Heart right ventricle (tissue), 16 donors: ENCODE data around the gene OR52L1. TPM values are rescaled to one million over a fixed set of nuclear protein-coding genes. Genes with fewer than 3 reads are reported as not detected.

Source experiments
- ATAC-seq, 8 donors: fragments of 200-7000 bp; cut with Tn5 transposase; one replicate each; pipeline ENCODE4 v1.9.1; 2020; ENCODE audit warnings: mild to moderate bottlenecking in 8 of 8, moderate library complexity in 8 of 8, moderate number of reproducible peaks in 1 of 8
- DNase-seq, 2 donors: peaks; one replicate each; pipeline ENCODE4 v3.0.0-alpha.2; 2020
- H3K27ac ChIP-seq, 10 donors: fragments of 200-600 bp; sonication (generic) in 2 of 10; one replicate each; pipeline versions ENCODE4 v1.5.0 to v1.8.0; 2020 to 2022; ENCODE audit warnings: mild to moderate bottlenecking in 3 of 10
- H3K27me3 ChIP-seq, 7 donors: fragments of 200-600 bp; one replicate each; pipeline ENCODE4 v1.8.0; 2021 to 2022; ENCODE audit warnings: mild to moderate bottlenecking in 2 of 7
- H3K36me3 ChIP-seq, 9 donors: fragments of 200-600 bp; sonication (generic) in 1 of 9; one replicate each; pipeline versions ENCODE4 v1.5.0 to v1.8.0; 2020 to 2022; ENCODE audit warnings: mild to moderate bottlenecking in 2 of 9
- H3K4me1 ChIP-seq, 9 donors: fragments of 200-600 bp; sonication (generic) in 1 of 9; one replicate each; pipeline versions ENCODE4 v1.5.0 to v1.8.0; 2020 to 2022; ENCODE audit warnings: mild to moderate bottlenecking in 4 of 9
- H3K4me3 ChIP-seq, 10 donors: fragments of 200-600 bp; sonication (generic) in 2 of 10; one replicate each; pipeline versions ENCODE4 v1.5.0 to v1.8.0; 2020 to 2022; ENCODE audit warnings: mild to moderate bottlenecking in 7 of 10, moderate library complexity in 2 of 10
- H3K9me3 ChIP-seq, 11 donors: fragments of 200-600 bp in 10 of 11; sonication (generic) in 2 of 11; one replicate each; pipeline versions ENCODE4 v1.5.0 to v1.8.0; 2013 to 2022; ENCODE audit warnings: mild to moderate bottlenecking in 2 of 11, control low read depth in 1 of 11, moderate library complexity in 1 of 11
- CTCF ChIP-seq, 9 donors: fragments of 200-600 bp; sonication (generic) in 2 of 9; IDR thresholded peaks; one replicate each; pipeline versions ENCODE4 v1.5.0 to v1.8.0; 2021 to 2022; ENCODE audit warnings: antibody characterized with exemption in 9 of 9, mild to moderate bottlenecking in 5 of 9, moderate library complexity in 1 of 9
- WGBS, 2 donors: extraction: QIAGEN DNeasy Blood & Tissue Kit; methylation state at CpG; one replicate each; pipeline ENCODE4 v1.1.7; 2013; ENCODE audit warnings: inconsistent platforms in 1 of 2; 5-methylcytosine and 5-hydroxymethylcytosine counted together
- intact Hi-C, 10 donors: fragments of 100-400 bp; cut with DNase I; formaldehyde crosslinking; loops; one replicate each; pipeline versions ENCODE4 v1.11.1 to v1.14.2; 2022
- polyA plus RNA-seq, 2 donors: library from polyadenylated mRNA; stranded (reverse); fragments of 200-250 nt; gene quantifications; one replicate each; pipeline ENCODE4 v1.2.3, GENCODE V29; 2013
- total RNA-seq, 10 donors: library from RNA; stranded (reverse); fragmentation: NEBNext Ultra II Directional in 3 of 10; extraction: Animal tissue kit (Norgen Biotek cat#: 25700) in 3 of 10; gene quantifications; one replicate each; pipeline versions ENCODE4 v1.2.1 to v1.2.4, GENCODE V29; 2021 to 2023
- donor health status: Arrhythmogenic right ventricular cardiomyopathy.
- donor health status: ischemic (EF 13 %, LVEDD 7.1; RV severe dilation, severe dysfunction).
- donor health status: healthy with polysubstance abuse.
- donor health status: DM: no; HTN: yes; CAD: no.
- donor health status: DM: no; HTN: no; CAD: no.
- donor health status: ischemic (EF 25% LVEDD 6.9; RV normal size, moderate dysfunction).
- donor health status: ischemic (EF 25% LVEDD 5.7; RV mildly dilated, moderate dysfunction).
- donor health status: healthy.
- donor health status: DM: yes; HTN: yes; CAD: no.
- donor health status: Ischemic cardiomyopathy.
- donor health status: ischemic (EF 35%, LVEDD 5.7; RV mildly dilated, moderate dysfunction).
- donor health status: nonischemic (EF 11% LVEDD 7.7; RV severe dilation, severe dysfunction).
- donor health status: DM: yes; HTN: yes; CAD: no.
- donor health status: PGD.
- donor health status: ischemic (EF 29% LVEDD 5.4; RV normal size, mild dysfunction).
- donor health status: nonischemic (EF 23%, LVEDD 6.1; RV moderate dilation, normal function).

The OR52L1 gene
- total and polyA plus RNA-seq, 12 donors, result not detected

GRCh38 chr11:6022956-6023355 lies 36.2 kb upstream of the OR52L1 start:
- WGBS, 2 donors, result 1% methylated on average over 4 of the region's 4 CpGs
- ATAC-seq (peak in 7 of 8 donors; percentile 65 to 83 (median 73)), DNase-seq (peak in 1 of 2 donors; percentile 51)

GRCh38 chr11:6013042-6013441 lies 26.3 kb upstream of the OR52L1 start:
- Histone ChIP-seq H3K27ac (no peak overlapping the region), H3K4me1 (no peaks in the 10 kb centered on the region), H3K27me3 (peaks cover 0 to 5% (median 0%) of the 10 kb centered on the region in 7 donors), H3K9me3 (peaks cover 0 to 25% (median 8%) of the 10 kb centered on the region in 11 donors), H3K36me3 (no peaks in the 10 kb centered on the region), H3K4me3 (no peak overlapping the region)
- no peak for TF ChIP-seq CTCF (IDR thresholded peaks at IDR 0.05)
- ATAC-seq (no peak), DNase-seq (no peak)
- intact Hi-C loops, result loop anchor here in 1 of 10 donors (5.0 kb wide), 1 partner anchor 1346 kb away; no protein-coding TSS in a partner anchor
- WGBS, 2 donors, result 66 to 73% methylated on average over 3 of the region's 3 CpGs

More at GRCh38 chr11:6022956-6023355, 36.2 kb upstream of the OR52L1 start:
- no peaks in the 10 kb centered on the region for H3K4me1 ChIP-seq
- H3K4me3 ChIP-seq, result no peak overlapping the region
- peak; percentile 18 to 82 (median 66) for TF ChIP-seq CTCF (IDR thresholded peaks at IDR 0.05)
- no peak overlapping the region for H3K27ac ChIP-seq
- no peaks in the 10 kb centered on the region for H3K36me3 ChIP-seq
- no peaks in the 10 kb centered on the region for H3K27me3 ChIP-seq
- intact Hi-C loops, result loop anchor here (2.0 to 10.0 kb wide), 10 partner anchors 202 to 340 kb away; no protein-coding TSS in a partner anchor
- no peaks in the 10 kb centered on the region for H3K9me3 ChIP-seq

- Histone ChIP-seq H3K9me3 (peaks cover 0 to 20% (median 8%) of the 10 kb centered on the region in 11 donors), H3K4me3 (no peak overlapping the region), H3K27me3 (peaks cover 0 to 5% (median 0%) of the 10 kb centered on the region in 7 donors), H3K36me3 (no peaks in the 10 kb centered on the region), H3K4me1 (peaks cover 0 to 4% (median 0%) of the 10 kb centered on the region in 9 donors), H3K27ac (no peak overlapping the region)
- ATAC-seq, result peak in 1 of 8 donors; percentile 14
- no peak for DNase-seq
- 79% methylated on average over 4 of the region's 4 CpGs for WGBS, 2 donors
- TF ChIP-seq CTCF (IDR thresholded peaks at IDR 0.05), result no peak
- intact Hi-C loops, result loop anchor here in 1 of 10 donors (5.0 kb wide), 1 partner anchor 1345 kb away; no protein-coding TSS in a partner anchor
Measured at GRCh38 chr11:6012035-6012668, 25.4 kb upstream of the OR52L1 start.

- TF ChIP-seq CTCF (IDR thresholded peaks at IDR 0.05), result no peak
- Histone ChIP-seq H3K27ac (no peak within 1 kb of the TSS), H3K4me3 (no peak within 1 kb of the TSS), H3K27me3 (no peaks in the 10 kb centered on the region), H3K9me3 (no peaks in the 10 kb centered on the region), H3K36me3 (no peaks in the 10 kb centered on the region), H3K4me1 (peaks cover 0 to 16% (median 0%) of the 10 kb centered on the region in 9 donors)
- ATAC-seq (no peak), DNase-seq (no peak)
- intact Hi-C loops, result no loop called here
Measured at GRCh38 chr11:6006846-6007245, 20.1 kb upstream of the OR52L1 start, which contains the start of gene OR56A4. Gene OR56A4, minus strand, starts transcription at chr11:6006946. Its CDS starts 3,954 bp downstream, at chr11:6002992.
